Endothelial cell (in vitro differentiated cells): ENCODE measurements around the gene TDRD7. TPM values are rescaled to one million over a fixed set of nuclear protein-coding genes. Genes with fewer than 3 reads are reported as not detected.

Experiments
- DNase-seq: peaks from one replicate; pipeline ENCODE4 v3.0.0; 2021; ENCODE audit warnings: low spot score
- H3K27ac Mint-ChIP-seq: one replicate; pipeline ENCODE4 v1.8.0; 2021; ENCODE audit warnings: mixed read lengths, inconsistent platforms; ENCODE audit not compliant: unreplicated experiment
- H3K27me3 Mint-ChIP-seq: one replicate; pipeline ENCODE4 v1.8.0; 2021; ENCODE audit warnings: mild to moderate bottlenecking, moderate library complexity, mixed read lengths, inconsistent platforms; ENCODE audit not compliant: unreplicated experiment
- H3K36me3 Mint-ChIP-seq: one replicate; pipeline ENCODE4 v1.8.0; 2021; ENCODE audit warnings: mild to moderate bottlenecking, low read depth, mixed read lengths, inconsistent platforms; ENCODE audit not compliant: unreplicated experiment
- H3K4me1 Mint-ChIP-seq: one replicate; pipeline ENCODE4 v1.8.0; 2021; ENCODE audit warnings: mild to moderate bottlenecking, mixed read lengths, inconsistent platforms; ENCODE audit not compliant: unreplicated experiment
- H3K4me3 Mint-ChIP-seq: one replicate; pipeline ENCODE4 v1.8.0; 2021; ENCODE audit warnings: mild to moderate bottlenecking, mixed read lengths, inconsistent platforms; ENCODE audit not compliant: unreplicated experiment
- H3K9me3 Mint-ChIP-seq: one replicate; pipeline ENCODE4 v1.8.0; 2021; ENCODE audit warnings: mixed read lengths, inconsistent platforms; ENCODE audit not compliant: unreplicated experiment
- CTCF ChIP-seq: fragments of 200-600 bp; sonication (generic); IDR thresholded peaks from one replicate; pipeline ENCODE4 v1.5.0; 2021; ENCODE audit warnings: antibody characterized with exemption; ENCODE audit not compliant: unreplicated experiment
- total RNA-seq: library from RNA; stranded (reverse); fragmentation: NEBNext Ultra II Directional; extraction: Animal tissue kit (Norgen Biotek cat#: 25700); gene quantifications from one replicate; pipeline ENCODE4 v1.2.1, GENCODE V29; 2021; ENCODE audit not compliant: unreplicated experiment

TDRD7 gene
- total RNA-seq, 1 donor from 2014 or later, result 17.5 TPM

GRCh38 chr9:97397220-97397619 lies 14.7 kb upstream of the TDRD7 start:
- no peak overlapping the region for H3K27ac Mint-ChIP-seq
- no peaks in the 10 kb centered on the region for H3K4me1 Mint-ChIP-seq
- H3K27me3 Mint-ChIP-seq, result peaks cover 3% of the 10 kb centered on the region
- TF ChIP-seq CTCF, result no peak
- H3K4me3 Mint-ChIP-seq, result no peak overlapping the region
- H3K36me3 Mint-ChIP-seq, result no peaks in the 10 kb centered on the region
- no peaks in the 10 kb centered on the region for H3K9me3 Mint-ChIP-seq
- DNase-seq, result no peak

GRCh38 chr9:97398999-97399758 lies 12.7 kb upstream of the TDRD7 start:
- Mint-ChIP-seq H3K27me3 (peaks cover 1% of the 10 kb centered on the region), H3K36me3 (no peaks in the 10 kb centered on the region), H3K4me1 (peaks cover under 1% of the 10 kb centered on the region), H3K4me3 (no peak overlapping the region), H3K9me3 (no peaks in the 10 kb centered on the region), H3K27ac (no peak overlapping the region)
- DNase-seq, result peak; percentile 85
- peak; percentile 99 for TF ChIP-seq CTCF

GRCh38 chr9:97403746-97404316 lies 8.1 kb upstream of the TDRD7 start:
- Mint-ChIP-seq H3K27me3 (no peaks in the 10 kb centered on the region), H3K27ac (no peak overlapping the region), H3K4me1 (peaks cover 27% of the 10 kb centered on the region), H3K9me3 (no peaks in the 10 kb centered on the region), H3K36me3 (no peaks in the 10 kb centered on the region), H3K4me3 (no peak overlapping the region)
- TF ChIP-seq CTCF, result no peak
- DNase-seq, result no peak

- H3K4me1 Mint-ChIP-seq, result peaks cover 27% of the 10 kb centered on the region
- no peaks in the 10 kb centered on the region for H3K27me3 Mint-ChIP-seq
- no peak overlapping the region for H3K27ac Mint-ChIP-seq
- no peaks in the 10 kb centered on the region for H3K9me3 Mint-ChIP-seq
- DNase-seq, result no peak
- H3K36me3 Mint-ChIP-seq, result no peaks in the 10 kb centered on the region
- no peak overlapping the region for H3K4me3 Mint-ChIP-seq
- no peak for TF ChIP-seq CTCF
Observed at GRCh38 chr9:97405551-97405950, 6.3 kb upstream of the TDRD7 start.

- H3K4me3 Mint-ChIP-seq, result no peak overlapping the region
- H3K27ac Mint-ChIP-seq, result peak overlapping the region; percentile 48
- no peaks in the 10 kb centered on the region for H3K9me3 Mint-ChIP-seq
- H3K27me3 Mint-ChIP-seq, result no peaks in the 10 kb centered on the region
- TF ChIP-seq CTCF, result no peak
- peaks cover 4% of the 10 kb centered on the region for H3K36me3 Mint-ChIP-seq
- peaks cover 31% of the 10 kb centered on the region for H3K4me1 Mint-ChIP-seq
- no peak for DNase-seq
Observed at GRCh38 chr9:97406620-97407177, 5.2 kb upstream of the TDRD7 start.
